Measurements from ENCODE around the gene UEVLD. TPM values are rescaled to one million over a fixed set of nuclear protein-coding genes. Genes with fewer than 3 reads are reported as not detected.

UEVLD gene
- total and polyA plus RNA-seq, 9 of the 15 experiments (the other 6 are each of a cell fraction or from before 2014, with no cell fraction given), result 4.7 to 12.6 (median 7.4) TPM

- TF ChIP-seq FOXJ3 (CRISPR knock-in tag; IDR thresholded peaks at IDR 0.05) (no peak), LEF1 (IDR thresholded peaks at IDR 0.05) (peak; percentile 34; the same call in 1 of the 2 replicates), TAL1 (IDR thresholded peaks at IDR 0.05) (peak; percentile 83), ATF3 (IDR thresholded peaks at IDR 0.05) (no peak), ATF3 (CRISPR knock-in tag; conservative IDR thresholded peaks at IDR 0.05) (no peak), RNF2 (IDR thresholded peaks at IDR 0.05) (no peak), SIN3A (IDR thresholded peaks at IDR 0.05; ENCODE audit: borderline replicate concordance in 2 of 2, control insufficient read depth in 1 of 2, low read depth in 2 of 2, low read length in 2 of 2) (no peak), SOX6 (IDR thresholded peaks at IDR 0.05) (peak; percentile 67), EWSR1 (IDR thresholded peaks at IDR 0.05; ENCODE audit: borderline replicate concordance, low read depth, partially characterized antibody) (no peak), CCNT2 (IDR thresholded peaks at IDR 0.05; ENCODE audit: borderline replicate concordance, extremely low read depth, insufficient read length, low read depth, low read length) (peak; percentile 42), NONO (IDR thresholded peaks at IDR 0.05; ENCODE audit: low read depth in 2 of 2, low read length in 1 of 2) (no peak), MXD1 (CRISPR knock-in tag; IDR thresholded peaks at IDR 0.05; ENCODE audit: borderline replicate concordance, poor library complexity, severe bottlenecking) (no peak), CREB5 (CRISPR knock-in tag; IDR thresholded peaks at IDR 0.05) (no peak), ETV5 (CRISPR knock-in tag; IDR thresholded peaks at IDR 0.05; ENCODE audit: low read depth) (peak; percentile 68; the same call in 1 of the 2 replicates), MTA2 (IDR thresholded peaks at IDR 0.05; ENCODE audit: low read depth) (peak; percentile 53; the same call in 1 of the 2 replicates), BCL6 (CRISPR knock-in tag; IDR thresholded peaks at IDR 0.05) (no peak), TEAD4 (IDR thresholded peaks at IDR 0.05; ENCODE audit: low read length) (peak; percentile 90), TEAD4 (CRISPR knock-in tag; IDR thresholded peaks at IDR 0.05; ENCODE audit: borderline replicate concordance) (no peak), EHMT2 (IDR thresholded peaks at IDR 0.05) (no peak), ZBTB9 (CRISPR knock-in tag; IDR thresholded peaks at IDR 0.05) (no peak), ZNF507 (tag; conservative IDR thresholded peaks at IDR 0.05) (no peak), VEZF1 (CRISPR knock-in tag; IDR thresholded peaks at IDR 0.05) (peak; percentile 66)
These were observed 97.6 kb downstream of the UEVLD start (continued) for GRCh38 chr11:18490736-18491485.
